Measurements from ENCODE around the gene PCDHGA9.
"Not testable (repeated sequence)": the region's sequence is repeated elsewhere in the genome, so short reads cannot be mapped to it uniquely, and the experiment has no call there.

The PCDHGA9 gene

GRCh38 chr5:141393267-141393666, 9.3 kb upstream of the PCDHGA9 start:
- no peaks in the 10 kb centered on the region for H3K79me2 ChIP-seq (ENCODE audit: insufficient read depth, low read length)
- no peak overlapping the region for H2AFZ ChIP-seq (ENCODE audit: low read depth, low read length, severe bottlenecking)
- no peaks in the 10 kb centered on the region; the same call in none of the 2 replicates for H3F3A ChIP-seq (ENCODE audit: insufficient read depth)
- H4K20me1 ChIP-seq (ENCODE audit: low read depth, low read length): no peaks in the 10 kb centered on the region
- no peak for TF ChIP-seq EZH2phosphoT487 (conservative IDR thresholded peaks at IDR 0.05; ENCODE audit: low read length)
- TF ChIP-seq CTCF (IDR thresholded peaks at IDR 0.05; ENCODE audit: insufficient read depth, low read length, poor library complexity, severe bottlenecking): no peak
- no peak overlapping the region for H3K27ac ChIP-seq (ENCODE audit: low read depth, low read length)
- no peak overlapping the region for H3K9ac ChIP-seq (ENCODE audit: low read length)
- H3K4me3 ChIP-seq (ENCODE audit: insufficient read depth, low read length, poor library complexity, severe bottlenecking): no peak overlapping the region
- no peaks in the 10 kb centered on the region for H3K9me2 ChIP-seq (replicated peaks; ENCODE audit: insufficient read depth, low read length)
- no peak overlapping the region for H3K4me2 ChIP-seq (ENCODE audit: low read depth, low read length, poor library complexity, severe bottlenecking)
- no peaks in the 10 kb centered on the region; the same call in 1 of the 2 replicates for H3K9me3 ChIP-seq (ENCODE audit: insufficient read depth, low read length)
- no peaks in the 10 kb centered on the region for H3K36me3 ChIP-seq (ENCODE audit: low read length)
- no peaks in the 10 kb centered on the region for H3K27me3 ChIP-seq (ENCODE audit: low read length)

- not testable (repeated sequence) for H3K27me3 ChIP-seq (ENCODE audit: low read length); H3K27ac ChIP-seq (ENCODE audit: low read depth, low read length); H4K20me1 ChIP-seq (ENCODE audit: low read depth, low read length); H3K9ac ChIP-seq (ENCODE audit: low read length); H3K79me2 ChIP-seq (ENCODE audit: insufficient read depth, low read length); H3K9me2 ChIP-seq (replicated peaks; ENCODE audit: insufficient read depth, low read length); H3K4me2 ChIP-seq (ENCODE audit: low read depth, low read length, poor library complexity, severe bottlenecking); H2AFZ ChIP-seq (ENCODE audit: low read depth, low read length, severe bottlenecking); H3K36me3 ChIP-seq (ENCODE audit: low read length); H3K4me3 ChIP-seq (ENCODE audit: insufficient read depth, low read length, poor library complexity, severe bottlenecking); H3F3A ChIP-seq (ENCODE audit: insufficient read depth)
- H3K9me3 ChIP-seq (ENCODE audit: insufficient read depth, low read length): peaks cover 12% of the 10 kb centered on the region; the same call in 1 of the 2 replicates
Measured at GRCh38 chr5:141394401-141395187, 8.0 kb upstream of the PCDHGA9 start.

- H2AFZ ChIP-seq (ENCODE audit: low read depth, low read length, severe bottlenecking); H3F3A ChIP-seq (ENCODE audit: insufficient read depth); H3K27ac ChIP-seq (ENCODE audit: low read depth, low read length); H3K9ac ChIP-seq (ENCODE audit: low read length); H4K20me1 ChIP-seq (ENCODE audit: low read depth, low read length); H3K27me3 ChIP-seq (ENCODE audit: low read length); H3K9me2 ChIP-seq (replicated peaks; ENCODE audit: insufficient read depth, low read length); H3K79me2 ChIP-seq (ENCODE audit: insufficient read depth, low read length): not testable (repeated sequence)
- peaks cover 10% of the 10 kb centered on the region; the same call in 1 of the 2 replicates for H3K36me3 ChIP-seq (ENCODE audit: low read length)
- TF ChIP-seq CTCF (IDR thresholded peaks at IDR 0.05; ENCODE audit: insufficient read depth, low read length, poor library complexity, severe bottlenecking): peak; percentile 13
- H3K9me3 ChIP-seq (ENCODE audit: insufficient read depth, low read length): peaks cover 21% of the 10 kb centered on the region; the same call in 1 of the 2 replicates
- peak within 1 kb of the TSS; percentile 35 for H3K4me3 ChIP-seq (ENCODE audit: insufficient read depth, low read length, poor library complexity, severe bottlenecking)
- peak within 1 kb of the TSS; percentile 26 for H3K4me2 ChIP-seq (ENCODE audit: low read depth, low read length, poor library complexity, severe bottlenecking)
Measured at GRCh38 chr5:141397756-141398551, 4.6 kb upstream of the PCDHGA9 start, which contains the start of gene PCDHGB5. Gene PCDHGB5, plus strand, starts transcription at chr5:141397947. Its CDS starts 181 bp downstream, at chr5:141398128.
